ENCODE data around the gene SAPCD1. TPM values are rescaled to one million over a fixed set of nuclear protein-coding genes. Genes with fewer than 3 reads are reported as not detected.
"Not testable (repeated sequence)": the region's sequence is repeated elsewhere in the genome, so short reads cannot be mapped to it uniquely, and the experiment has no call there.

SAPCD1 gene
- total RNA-seq, 1 donor from 2014 or later: 0.92 TPM

DNA sequence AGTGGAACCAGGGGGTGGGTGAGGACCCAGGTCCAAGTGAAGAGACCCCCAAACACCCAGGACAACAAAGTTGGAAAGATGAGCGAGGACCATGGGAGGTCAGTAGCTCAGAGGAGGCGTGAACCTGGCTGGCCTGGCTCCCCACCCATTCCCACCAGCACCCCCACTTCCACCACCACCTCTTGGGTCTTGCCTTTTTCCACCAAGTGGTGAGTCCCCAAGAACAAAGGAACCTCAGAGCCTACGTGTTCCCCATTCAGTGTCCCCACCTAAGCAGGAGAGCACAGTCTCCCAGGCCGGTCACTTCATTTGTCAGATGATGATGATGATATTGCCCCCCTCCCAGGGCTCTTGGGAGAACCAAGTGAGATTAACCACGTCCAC, 15.2 kb downstream of the SAPCD1 start:
- DNase-seq (ENCODE audit: low read depth, low spot score): no peak

GRCh38 chr6:31778193-31778592, 15.7 kb downstream of the SAPCD1 start:
- DNase-seq (ENCODE audit: low read depth, low spot score): no peak

DNA sequence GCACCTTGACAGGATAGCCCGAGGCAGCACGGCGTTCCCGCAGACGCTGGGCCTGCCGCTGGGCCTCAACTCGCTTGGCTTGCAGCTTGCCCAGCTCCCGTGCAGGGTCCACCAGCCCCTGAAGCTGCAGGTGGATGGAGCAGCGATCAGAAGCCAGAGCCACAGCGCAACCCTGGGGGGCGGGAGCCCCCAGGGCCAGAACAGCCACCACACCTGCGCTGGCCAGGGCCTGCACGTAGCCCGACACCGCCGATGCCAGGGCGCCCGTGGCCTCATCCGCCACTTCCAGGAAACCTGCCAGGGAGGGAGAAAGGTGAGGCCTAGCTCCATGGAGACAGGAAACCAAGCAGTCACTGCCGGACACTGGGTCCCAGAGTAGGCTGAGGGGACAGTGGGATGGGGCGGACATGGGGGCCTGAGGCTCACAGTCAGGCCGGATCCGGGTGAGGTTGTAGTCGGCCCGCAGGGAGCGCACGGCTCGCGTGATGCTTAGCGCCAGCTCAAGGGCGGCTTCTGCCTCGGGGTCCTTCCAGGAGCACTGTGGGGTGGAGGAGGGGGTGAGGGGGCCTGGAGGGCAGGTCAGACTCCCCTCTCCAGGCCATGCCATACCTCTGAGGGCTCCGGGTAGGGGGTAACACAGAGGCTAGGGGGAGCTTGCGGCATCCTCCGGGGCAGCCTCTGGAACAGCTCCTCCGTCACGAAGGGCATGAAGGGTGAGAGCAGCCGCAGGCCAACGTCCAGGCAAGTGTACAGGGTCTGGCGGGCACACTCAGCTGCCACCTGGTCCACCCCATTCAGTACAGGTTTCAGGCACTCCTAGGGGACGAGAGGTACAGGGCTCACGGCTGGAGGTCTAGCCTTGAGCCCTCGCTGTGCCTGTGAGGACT, 16.8 kb downstream of the SAPCD1 start:
- no peak for DNase-seq (ENCODE audit: low read depth, low spot score)

GRCh38 chr6:31779908-31780307, 17.5 kb downstream of the SAPCD1 start:
- DNase-seq (ENCODE audit: low read depth, low spot score): no peak

GRCh38 chr6:31780507-31781243, 18.2 kb downstream of the SAPCD1 start:
- DNase-seq (ENCODE audit: low read depth, low spot score): no peak

DNA sequence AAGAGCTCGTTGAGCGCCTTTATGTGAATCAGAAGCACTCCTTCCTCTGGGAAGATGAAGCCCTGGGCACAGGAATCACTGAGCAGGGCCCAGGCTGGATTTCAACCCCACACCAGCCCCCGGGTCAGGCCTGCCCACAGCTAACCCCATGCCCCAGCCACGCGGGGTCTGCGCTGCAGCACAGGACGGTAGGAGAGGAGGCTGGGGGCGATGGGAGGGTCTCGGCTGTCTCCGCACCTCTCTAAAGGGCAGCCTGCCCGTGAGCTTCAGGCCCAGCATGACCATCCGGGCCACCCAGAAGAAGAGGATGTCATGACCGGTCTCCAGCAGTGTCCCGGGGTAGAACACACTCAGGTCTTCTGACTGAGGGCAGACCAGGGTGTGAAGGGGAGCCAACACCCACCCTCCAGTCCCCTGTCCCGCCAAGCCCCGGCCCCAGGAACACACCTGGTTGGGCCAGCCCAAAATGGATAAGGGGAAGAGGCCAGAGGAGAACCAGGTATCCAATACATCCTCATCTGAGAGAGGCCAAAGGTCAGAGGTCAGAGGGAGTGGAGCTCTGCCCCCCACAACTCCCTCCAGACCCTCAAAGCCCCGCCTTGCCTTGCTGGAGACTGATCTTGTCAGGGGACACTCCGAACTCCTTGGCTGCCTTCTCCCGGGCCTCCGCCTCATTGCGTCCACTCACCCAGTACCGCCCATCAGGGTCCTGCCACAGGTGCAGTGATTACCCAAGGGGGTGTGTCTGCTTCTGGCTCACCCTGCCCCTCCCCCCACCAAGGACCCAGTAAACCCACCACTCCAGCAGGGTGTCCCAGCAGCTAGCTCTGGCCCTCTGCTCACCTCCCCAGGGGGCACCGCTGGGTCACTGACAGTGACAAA, 19.0 kb downstream of the SAPCD1 start:
- DNase-seq (ENCODE audit: low read depth, low spot score): no peak

GRCh38 chr6:31782126-31782855, 19.8 kb downstream of the SAPCD1 start:
- DNase-seq (ENCODE audit: low read depth, low spot score): no peak

DNA sequence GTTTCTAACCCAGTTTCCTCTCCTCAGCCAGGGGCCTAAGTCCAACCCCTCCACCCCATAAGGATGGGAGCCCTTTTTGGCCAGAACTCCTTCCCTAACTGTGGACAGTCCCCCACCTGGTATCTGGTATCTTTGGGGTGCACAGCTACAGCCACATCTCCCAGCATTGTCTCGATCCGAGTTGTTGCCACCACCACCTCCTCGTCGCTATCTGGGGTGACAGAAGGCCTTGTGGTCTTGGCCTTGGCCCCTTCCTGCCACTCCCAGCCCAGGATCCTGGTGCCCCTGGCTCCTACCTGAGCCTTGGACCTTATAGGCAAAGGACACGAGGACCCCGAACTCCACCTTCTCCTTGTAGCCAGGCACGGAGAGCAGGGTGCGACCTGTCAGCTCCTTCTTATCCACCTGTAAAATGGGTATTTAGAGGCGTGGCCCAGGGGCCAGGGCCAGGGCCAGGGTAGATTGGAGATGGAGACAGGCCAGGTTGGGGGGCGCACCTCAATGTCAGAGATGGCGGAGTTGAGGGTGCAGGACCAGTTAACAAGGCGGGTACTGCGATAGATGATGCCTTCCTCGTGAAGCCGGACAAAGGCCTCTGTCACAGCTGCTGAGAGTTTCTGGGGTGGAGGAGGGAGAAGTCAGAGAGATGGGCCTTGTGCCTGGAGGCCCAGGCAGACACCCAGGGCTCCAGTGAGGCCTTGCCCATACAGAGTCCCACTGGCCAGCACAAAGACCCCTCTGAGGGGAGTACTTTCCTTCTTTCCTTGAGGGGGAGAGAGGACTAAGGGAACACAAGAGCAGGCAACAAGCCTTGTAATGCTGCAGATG, 21.9 kb downstream of the SAPCD1 start:
- DNase-seq (ENCODE audit: low read depth, low spot score): no peak

- DNase-seq (ENCODE audit: low read depth, low spot score): no peak
Observed at GRCh38 chr6:31785475-31785874, 23.0 kb downstream of the SAPCD1 start.

DNA sequence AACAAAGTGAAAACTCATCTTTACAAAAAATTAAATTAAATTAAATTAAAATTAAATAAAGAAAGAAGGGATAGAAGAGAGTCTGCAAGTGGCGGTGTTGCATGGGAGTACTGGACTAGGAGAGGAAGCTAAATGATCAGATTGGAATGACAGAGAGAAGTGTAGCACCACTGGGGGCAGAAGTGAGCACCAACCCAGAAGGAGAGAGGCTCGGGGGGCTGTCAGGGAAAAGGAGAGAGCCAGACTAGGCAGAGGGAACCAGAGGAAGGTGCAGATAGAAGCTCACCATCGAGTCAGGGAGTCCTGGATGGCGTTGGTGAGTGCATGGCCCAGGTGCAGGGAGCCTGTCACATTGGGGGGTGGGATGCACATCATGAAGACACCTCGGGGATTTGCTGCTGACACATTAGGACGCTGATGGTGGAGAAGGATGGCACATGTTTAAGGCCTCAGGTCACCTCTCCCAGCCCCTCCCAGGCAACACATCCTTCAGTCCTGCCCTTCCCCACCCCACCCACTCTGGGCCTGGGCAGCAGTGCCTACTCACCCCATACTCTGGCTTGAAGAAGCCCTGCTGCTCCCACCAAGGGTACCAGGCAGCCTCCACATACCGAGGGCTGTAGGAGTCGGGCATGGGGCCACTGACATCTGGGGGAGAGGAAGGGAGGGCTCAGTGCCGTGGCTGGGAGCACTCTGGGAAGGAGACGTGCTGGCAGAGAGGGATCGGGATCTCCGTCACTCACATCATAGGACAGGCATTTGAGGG, 29.1 kb downstream of the SAPCD1 start:
- no peak for DNase-seq (ENCODE audit: low read depth, low spot score)

- no peak for DNase-seq (ENCODE audit: low read depth, low spot score)
Observed at GRCh38 chr6:31792090-31792374, 29.6 kb downstream of the SAPCD1 start.

GRCh38 chr6:31792761-31793171, 30.3 kb downstream of the SAPCD1 start:
- no peak for DNase-seq (ENCODE audit: low read depth, low spot score)

DNA sequence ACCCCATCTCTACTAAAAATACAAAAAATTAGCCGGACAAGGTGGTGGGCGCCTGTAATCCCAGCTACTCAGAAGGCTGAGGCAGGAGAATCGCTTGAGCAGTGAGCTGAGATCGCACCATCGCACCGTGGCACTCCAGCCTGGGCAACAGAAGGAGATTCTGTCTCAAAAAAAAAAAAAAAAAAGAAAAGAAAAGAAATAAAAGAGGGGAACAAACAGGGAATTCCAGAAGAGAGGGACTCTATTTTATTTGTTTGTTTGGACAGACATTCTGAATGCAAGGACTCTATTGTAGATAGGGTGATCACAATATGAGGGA, 31.4 kb downstream of the SAPCD1 start:
- DNase-seq (ENCODE audit: low read depth, low spot score): not testable (repeated sequence)

GRCh38 chr6:31794294-31794865, 31.9 kb downstream of the SAPCD1 start:
- no peak for DNase-seq (ENCODE audit: low read depth, low spot score)

GRCh38 chr6:31794866-31795615, 32.6 kb downstream of the SAPCD1 start:
- DNase-seq (ENCODE audit: low read depth, low spot score): no peak

GRCh38 chr6:31795616-31796298, 33.3 kb downstream of the SAPCD1 start, which contains the start of gene VARS1:
VARS1 (minus strand) TSS chr6:31795752; CDS start chr6:31795217, 535 bp downstream.
- DNase-seq (ENCODE audit: low read depth, low spot score): peak; percentile 54

- no peak for DNase-seq (ENCODE audit: low read depth, low spot score)
Observed at GRCh38 chr6:31796993-31797385, 34.5 kb downstream of the SAPCD1 start.

- no peak for DNase-seq (ENCODE audit: low read depth, low spot score)
Observed at GRCh38 chr6:31797588-31797987, 35.1 kb downstream of the SAPCD1 start.
